Mesenchymal stem cell (in vitro differentiated cells and primary cell): ENCODE measurements around the gene LDB3.

Source experiments
- DNase-seq: peaks from one replicate; pipeline ENCODE4 v3.0.0-alpha.2; 2013
- H2AFZ ChIP-seq: one replicate; pipeline ENCODE4 v1.6.1; 2013; ENCODE audit warnings: low read depth, mild to moderate bottlenecking, control low read depth, inconsistent platforms, low read length, moderate library complexity
- H2AK5ac ChIP-seq: 2 replicates; pipeline ENCODE4 v1.6.1; 2013; ENCODE audit warnings: low read length, moderate library complexity, mild to moderate bottlenecking, inconsistent platforms; ENCODE audit not compliant: severe bottlenecking
- H2BK120ac ChIP-seq: one replicate; pipeline ENCODE4 v1.6.1; 2013; ENCODE audit warnings: low read depth, mild to moderate bottlenecking, inconsistent platforms, low read length, moderate library complexity
- H2BK12ac ChIP-seq, 2 experiments: one replicate each; pipeline ENCODE4 v1.6.1; 2013; ENCODE audit warnings: inconsistent platforms in 2 of 2, low read length in 2 of 2, mild to moderate bottlenecking in 2 of 2, moderate library complexity in 2 of 2, control low read depth in 1 of 2
- H2BK15ac ChIP-seq: one replicate; pipeline ENCODE4 v1.6.1; 2013; ENCODE audit warnings: mild to moderate bottlenecking, low read depth, inconsistent platforms; ENCODE audit not compliant: poor library complexity, severe bottlenecking
- H2BK5ac ChIP-seq: 2 replicates; pipeline ENCODE4 v1.6.1; 2013; ENCODE audit warnings: low read depth, mild to moderate bottlenecking, low read length, control low read depth, inconsistent platforms; ENCODE audit not compliant: poor library complexity, severe bottlenecking
- H3K14ac ChIP-seq, 2 experiments: one replicate each; pipeline ENCODE4 v1.6.1; 2013; ENCODE audit warnings: inconsistent platforms in 2 of 2, low read length in 2 of 2, control low read depth in 1 of 2, mild to moderate bottlenecking in 1 of 2, moderate library complexity in 1 of 2
- H3K18ac ChIP-seq, 2 experiments: one replicate each; pipeline ENCODE4 v1.6.1; 2013; ENCODE audit warnings: inconsistent platforms in 2 of 2, low read length in 2 of 2, control low read depth in 1 of 2, low read depth in 1 of 2, mild to moderate bottlenecking in 1 of 2
- H3K23ac ChIP-seq, 2 experiments: one replicate each; pipeline ENCODE4 v1.6.1; 2013; ENCODE audit warnings: inconsistent platforms in 2 of 2, low read length in 2 of 2, mild to moderate bottlenecking in 2 of 2, moderate library complexity in 2 of 2, control low read depth in 1 of 2
- H3K27ac ChIP-seq: 2 replicates; pipeline ENCODE4 v1.5.1; 2013; ENCODE audit warnings: mild to moderate bottlenecking, moderate library complexity, low read length, control low read depth, inconsistent platforms; ENCODE audit not compliant: poor library complexity, severe bottlenecking
- H3K27me3 ChIP-seq, 2 experiments: 2 replicates each; pipeline versions ENCODE4 v1.6.1 to v1.7.0; 2013; ENCODE audit warnings: low read length in 2 of 2, mild to moderate bottlenecking in 2 of 2, moderate library complexity in 2 of 2, control low read depth in 1 of 2, inconsistent platforms in 1 of 2; ENCODE audit not compliant: control insufficient read depth in 1 of 2, insufficient read depth in 1 of 2
- H3K36me3 ChIP-seq, 2 experiments: 2 replicates each; pipeline versions ENCODE4 v1.6.1 to v1.7.0; 2013; ENCODE audit warnings: low read length in 2 of 2, control low read depth in 1 of 2, inconsistent platforms in 1 of 2, low read depth in 1 of 2, mild to moderate bottlenecking in 1 of 2; ENCODE audit not compliant: insufficient read depth in 2 of 2, control insufficient read depth in 1 of 2
- H3K4ac ChIP-seq, 2 experiments: one replicate each; pipeline ENCODE4 v1.6.1; 2013; ENCODE audit warnings: inconsistent platforms in 2 of 2, low read length in 2 of 2, mild to moderate bottlenecking in 2 of 2, moderate library complexity in 2 of 2, control low read depth in 1 of 2, low read depth in 1 of 2
- H3K4me1 ChIP-seq: 2 replicates; pipeline ENCODE4 v1.6.1; 2013; ENCODE audit warnings: low read depth, low read length, control low read depth; ENCODE audit not compliant: control insufficient read depth, insufficient read depth
- H3K4me2 ChIP-seq: 2 replicates; pipeline ENCODE4 v1.6.1; 2013; ENCODE audit warnings: low read length, mild to moderate bottlenecking, inconsistent platforms; ENCODE audit not compliant: poor library complexity, severe bottlenecking
- H3K4me3 ChIP-seq, 2 experiments: 2 replicates each; pipeline versions ENCODE4 v1.5.1 to v1.7.0; 2013; ENCODE audit warnings: low read length in 2 of 2, mild to moderate bottlenecking in 2 of 2, control low read depth in 1 of 2, low read depth in 1 of 2; ENCODE audit not compliant: insufficient read depth in 1 of 2
- H3K79me1 ChIP-seq: replicated peaks from 2 replicates; pipeline ENCODE4 v1.6.1; 2013; ENCODE audit warnings: mild to moderate bottlenecking, control low read depth, low read length, inconsistent platforms; ENCODE audit not compliant: poor library complexity, severe bottlenecking
- H3K9ac ChIP-seq: 2 replicates; pipeline ENCODE4 v1.7.0; 2013; ENCODE audit warnings: mild to moderate bottlenecking, low read length, moderate library complexity
- H3K9me3 ChIP-seq: 2 replicates; pipeline ENCODE4 v1.7.0; 2013; ENCODE audit warnings: mild to moderate bottlenecking, low read length; ENCODE audit not compliant: control insufficient read depth
- H4K8ac ChIP-seq: one replicate; pipeline ENCODE4 v1.6.1; 2013; ENCODE audit warnings: inconsistent platforms, mild to moderate bottlenecking, low read length, moderate library complexity
- H4K91ac ChIP-seq: one replicate; pipeline ENCODE4 v1.6.1; 2013; ENCODE audit warnings: mild to moderate bottlenecking, low read length, inconsistent platforms
- WGBS: methylation state at CpG from one replicate; pipeline ENCODE4 v1.1.7; 2013; ENCODE audit warnings: mixed read lengths; 5-methylcytosine and 5-hydroxymethylcytosine counted together

LDB3 gene

GRCh38 chr10:86674912-86675311 lies 6.6 kb downstream of the LDB3 start:
- H2BK12ac ChIP-seq, result no peak overlapping the region
- H3K27ac ChIP-seq, result no peak overlapping the region
- peak overlapping the region; percentile 16 for H4K91ac ChIP-seq
- no peaks in the 10 kb centered on the region for H3K9me3 ChIP-seq
- no peak overlapping the region for H3K4ac ChIP-seq
- whole genome bisulfite sequencing, result 95% methylated on average over 3 of the region's 3 CpGs
- no peak overlapping the region for H3K23ac ChIP-seq
- peak overlapping the region in 1 of 2 experiments; percentile 57 for H3K14ac ChIP-seq
- no peak overlapping the region for H2AK5ac ChIP-seq
- no peak overlapping the region for H4K8ac ChIP-seq
- H3K4me3 ChIP-seq, result no peak overlapping the region
- no peak overlapping the region for H3K4me2 ChIP-seq
- H3K27me3 ChIP-seq, result peaks cover 4 to 23% of the 10 kb centered on the region in 2 experiments
- no peak overlapping the region for H3K18ac ChIP-seq
- no peaks in the 10 kb centered on the region for H3K79me1 ChIP-seq
- no peak overlapping the region for H2BK5ac ChIP-seq
- no peak overlapping the region for H2BK15ac ChIP-seq
- H3K36me3 ChIP-seq, result no peaks in the 10 kb centered on the region
- H3K4me1 ChIP-seq, result peaks cover 28% of the 10 kb centered on the region
- H2AFZ ChIP-seq, result no peak overlapping the region
- no peak for DNase-seq
- no peak overlapping the region for H2BK120ac ChIP-seq
- no peak overlapping the region for H3K9ac ChIP-seq

DNA sequence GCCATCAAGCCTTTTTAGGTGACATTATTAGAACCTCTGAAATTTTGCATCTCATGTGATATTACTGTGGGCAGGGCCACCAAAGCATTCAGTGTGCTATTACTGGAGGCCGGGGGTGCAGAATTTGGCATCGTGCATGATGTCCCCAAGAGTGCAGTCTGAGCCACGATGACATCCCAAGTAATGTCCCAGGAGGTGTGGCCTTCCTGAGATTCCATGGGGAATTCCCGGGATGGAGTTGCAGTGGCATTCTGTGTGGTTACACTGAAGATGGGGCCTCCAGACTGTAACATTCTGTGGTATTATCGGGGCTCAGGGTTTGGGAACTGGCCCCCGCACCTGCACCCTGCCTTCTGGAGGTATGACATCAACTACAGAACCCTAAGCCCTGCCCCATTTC lies 9.1 kb downstream of the LDB3 start:
- no peak overlapping the region for H2AFZ ChIP-seq
- no peak overlapping the region for H3K18ac ChIP-seq
- H3K14ac ChIP-seq, result no peak overlapping the region
- no peak overlapping the region for H2BK15ac ChIP-seq
- no peak overlapping the region for H3K4me3 ChIP-seq
- no peak overlapping the region for H2BK12ac ChIP-seq
- H2BK120ac ChIP-seq, result no peak overlapping the region
- no peak overlapping the region for H3K23ac ChIP-seq
- no peak overlapping the region for H3K4me2 ChIP-seq
- H3K9ac ChIP-seq, result no peak overlapping the region
- H3K27me3 ChIP-seq, result peaks cover 4 to 22% of the 10 kb centered on the region in 2 experiments
- 94% methylated on average over 6 of the region's 6 CpGs for WGBS
- H3K79me1 ChIP-seq, result no peaks in the 10 kb centered on the region
- H3K4ac ChIP-seq, result no peak overlapping the region
- H3K4me1 ChIP-seq, result peaks cover 20% of the 10 kb centered on the region
- H2AK5ac ChIP-seq, result no peak overlapping the region
- H3K27ac ChIP-seq, result no peak overlapping the region
- H3K36me3 ChIP-seq, result no peaks in the 10 kb centered on the region
- no peaks in the 10 kb centered on the region for H3K9me3 ChIP-seq
- no peak overlapping the region for H4K8ac ChIP-seq
- H2BK5ac ChIP-seq, result no peak overlapping the region
- H4K91ac ChIP-seq, result no peak overlapping the region
- no peak for DNase-seq

DNA sequence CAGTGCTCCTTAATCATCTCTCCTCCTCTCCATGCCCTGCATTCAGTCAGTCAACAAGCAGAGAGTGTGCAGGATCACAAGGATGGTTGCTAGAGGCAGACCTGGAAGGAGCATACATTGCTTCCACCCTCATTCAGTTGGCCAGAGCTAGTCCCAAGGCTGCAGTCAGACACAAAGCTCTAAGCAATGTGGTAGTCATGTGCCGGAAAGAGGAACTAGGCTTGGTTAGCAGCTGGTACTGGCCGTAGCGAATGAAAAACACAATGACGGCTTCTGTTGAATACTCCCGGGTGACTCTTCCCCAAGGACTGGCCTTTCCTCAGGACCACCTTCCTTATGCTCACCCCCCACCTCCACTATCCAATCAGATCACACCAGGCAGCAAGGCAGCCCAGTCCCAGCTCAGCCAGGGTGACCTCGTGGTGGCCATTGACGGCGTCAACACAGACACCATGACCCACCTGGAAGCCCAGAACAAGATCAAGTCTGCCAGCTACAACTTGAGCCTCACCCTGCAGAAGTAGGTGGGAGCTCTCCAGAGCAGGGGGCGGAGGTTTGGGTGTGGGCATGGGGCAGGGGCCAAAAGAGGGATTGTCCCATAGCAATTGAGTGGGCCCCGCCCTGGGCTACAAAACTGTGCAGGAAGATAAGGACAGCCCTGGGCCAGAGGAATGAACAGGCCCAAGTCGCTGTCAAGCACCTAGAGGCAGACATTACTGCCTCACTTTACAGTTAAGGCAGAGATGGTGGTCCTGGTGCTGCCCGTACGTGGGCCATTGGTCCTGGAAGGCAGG lies 10.9 kb downstream of the LDB3 start:
- Histone ChIP-seq H3K27me3 (peaks cover 19 to 34% of the 10 kb centered on the region in 2 experiments), H4K8ac (no peak overlapping the region), H2AFZ (no peak overlapping the region), H3K4ac (no peak overlapping the region), H3K9ac (no peak overlapping the region), H3K14ac (no peak overlapping the region), H2BK15ac (no peak overlapping the region), H3K23ac (no peak overlapping the region), H2BK120ac (no peak overlapping the region), H2BK5ac (no peak overlapping the region), H2BK12ac (no peak overlapping the region), H3K4me3 (no peak overlapping the region), H3K9me3 (no peaks in the 10 kb centered on the region), H3K27ac (no peak overlapping the region), H3K4me1 (peaks cover 13% of the 10 kb centered on the region), H2AK5ac (no peak overlapping the region), H3K79me1 (no peaks in the 10 kb centered on the region), H3K4me2 (no peak overlapping the region), H3K36me3 (no peaks in the 10 kb centered on the region), H4K91ac (no peak overlapping the region), H3K18ac (no peak overlapping the region)
- no peak for DNase-seq
- 91% methylated on average over 13 of the region's 13 CpGs for WGBS

DNA sequence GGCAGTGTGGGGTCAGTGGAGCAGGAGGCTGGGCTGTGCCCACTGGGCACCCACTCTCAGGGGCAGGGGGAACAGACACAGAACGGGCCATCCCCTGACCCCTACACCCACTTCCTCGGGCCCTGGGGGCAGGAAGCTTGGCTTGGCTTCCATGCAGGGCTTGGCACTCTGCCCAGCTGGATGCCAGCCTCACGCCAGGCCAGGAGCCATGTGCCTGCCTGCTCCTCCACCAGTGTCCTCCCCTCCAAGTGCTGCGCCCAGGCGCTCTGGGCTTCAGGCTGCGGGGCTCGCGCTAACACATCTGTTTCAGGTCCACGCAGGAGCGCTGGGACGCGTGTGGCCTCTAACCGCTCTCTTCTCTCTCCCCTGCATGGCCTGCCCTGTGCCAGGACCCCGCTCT lies 12.7 kb downstream of the LDB3 start:
- Histone ChIP-seq H3K27me3 (peaks cover 34 to 52% of the 10 kb centered on the region in 2 experiments), H3K79me1 (no peaks in the 10 kb centered on the region), H3K4ac (no peak overlapping the region), H2AK5ac (no peak overlapping the region), H3K9me3 (no peaks in the 10 kb centered on the region), H2BK12ac (no peak overlapping the region), H3K4me1 (peaks cover 11% of the 10 kb centered on the region), H2BK15ac (no peak overlapping the region), H3K4me3 (no peak overlapping the region), H3K23ac (no peak overlapping the region), H3K36me3 (no peaks in the 10 kb centered on the region), H2BK120ac (no peak overlapping the region), H2BK5ac (no peak overlapping the region), H4K8ac (no peak overlapping the region), H2AFZ (no peak overlapping the region), H3K18ac (no peak overlapping the region), H4K91ac (no peak overlapping the region), H3K4me2 (no peak overlapping the region), H3K9ac (no peak overlapping the region), H3K14ac (no peak overlapping the region), H3K27ac (no peak overlapping the region)
- no peak for DNase-seq
- 86% methylated on average over 14 of the region's 14 CpGs for WGBS
